Skeletal muscle tissue (tissue), 4 donors: ENCODE data around the gene NDUFB4. TPM values are rescaled to one million over a fixed set of nuclear protein-coding genes. Genes with fewer than 3 reads are reported as not detected.

Experiments used
- H3K27ac ChIP-seq: one replicate; pipeline ENCODE4 v1.7.0; 2013; ENCODE audit warnings: mild to moderate bottlenecking, low read depth, low read length, inconsistent platforms
- H3K27me3 ChIP-seq, 3 donors: one replicate each; pipeline ENCODE4 v1.7.0; 2013; ENCODE audit warnings: low read length in 3 of 3; ENCODE audit not compliant: control insufficient read depth in 3 of 3, insufficient read depth in 3 of 3
- H3K36me3 ChIP-seq, 3 donors: one replicate each; pipeline ENCODE4 v1.7.0; 2013; ENCODE audit warnings: low read length in 3 of 3; ENCODE audit not compliant: control insufficient read depth in 3 of 3, insufficient read depth in 3 of 3
- H3K4me1 ChIP-seq, 3 donors: one replicate each; pipeline ENCODE4 v1.7.0; 2013; ENCODE audit warnings: low read length in 3 of 3, mild to moderate bottlenecking in 3 of 3; ENCODE audit not compliant: control insufficient read depth in 3 of 3, insufficient read depth in 3 of 3
- H3K4me3 ChIP-seq, 3 donors: one replicate each; pipeline ENCODE4 v1.7.0; 2013; ENCODE audit warnings: low read length in 3 of 3
- H3K9ac ChIP-seq, 3 donors: one replicate each; pipeline ENCODE4 v1.7.0; 2013; ENCODE audit warnings: low read length in 3 of 3, mild to moderate bottlenecking in 3 of 3, moderate library complexity in 2 of 3, low read depth in 1 of 3
- H3K9me3 ChIP-seq, 3 donors: one replicate each; pipeline ENCODE4 v1.7.0; 2013; ENCODE audit warnings: low read length in 3 of 3; ENCODE audit not compliant: control insufficient read depth in 3 of 3
- total RNA-seq: library from RNA; depleted of rRNA; stranded (reverse); fragments of >200 nt; gene quantifications from one replicate; pipeline ENCODE4 v1.2.3, GENCODE V29; 2014
- donor health status: Osteomylitis.

The NDUFB4 gene
- total RNA-seq, 1 donor from 2014 or later: 52.7 TPM

DNA sequence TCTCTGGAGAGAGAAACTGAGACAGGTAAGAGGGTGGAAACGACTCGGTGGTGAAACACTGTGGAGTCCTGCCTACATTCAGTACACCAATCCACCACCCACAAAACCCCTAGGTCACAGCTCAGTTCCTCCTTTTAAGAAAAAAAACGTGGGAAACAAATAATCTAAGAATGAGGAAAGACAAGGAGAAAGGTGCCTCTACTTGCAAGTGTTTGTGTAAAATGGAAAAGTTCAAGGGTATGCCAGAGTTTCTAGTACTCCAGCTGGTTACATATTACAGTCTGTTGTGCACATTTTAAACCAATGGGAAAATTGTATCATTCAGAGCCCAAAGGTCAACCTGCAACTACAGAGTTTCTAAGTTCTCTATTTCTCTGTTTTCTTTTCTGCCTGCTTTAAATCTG lies 53.7 kb downstream of the NDUFB4 start:
- Histone ChIP-seq H3K9ac (no peak overlapping the region), H3K36me3 (no peaks in the 10 kb centered on the region), H3K27me3 (no peaks in the 10 kb centered on the region), H3K27ac (no peak overlapping the region), H3K9me3 (no peaks in the 10 kb centered on the region), H3K4me3 (no peak overlapping the region), H3K4me1 (no peaks in the 10 kb centered on the region)

DNA sequence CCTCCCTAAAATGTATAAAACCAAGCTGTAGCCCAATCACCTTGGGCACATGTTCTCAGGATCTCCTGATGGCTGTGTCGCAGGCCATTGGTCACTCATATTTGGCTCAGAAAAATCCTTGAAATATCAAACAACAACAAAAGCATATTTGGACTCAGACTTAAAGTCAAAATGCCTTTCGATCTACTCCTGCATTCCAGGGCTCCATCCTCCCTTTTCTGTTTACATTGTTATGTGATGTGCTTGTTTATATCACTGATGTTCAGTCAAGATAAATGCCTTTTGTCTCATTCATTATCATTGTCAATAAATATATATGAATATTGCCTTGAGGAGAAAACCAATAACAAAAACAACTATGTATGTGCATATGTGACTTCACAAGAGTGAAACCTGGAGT lies 54.2 kb downstream of the NDUFB4 start:
- Histone ChIP-seq H3K36me3 (no peaks in the 10 kb centered on the region), H3K27me3 (no peaks in the 10 kb centered on the region), H3K9me3 (no peaks in the 10 kb centered on the region), H3K4me1 (no peaks in the 10 kb centered on the region), H3K4me3 (no peak overlapping the region), H3K9ac (no peak overlapping the region), H3K27ac (no peak overlapping the region)

Other genes with a start within 250 kb of the NDUFB4 start
- gene LRRC58, start 247.0 kb upstream of the NDUFB4 start, total RNA-seq: 14.1 TPM
- gene FSTL1, start 145.3 kb upstream of the NDUFB4 start, total RNA-seq: 377 TPM
- not detected for gene HGD, start 85.9 kb downstream of the NDUFB4 start, total RNA-seq
- gene RABL3, start 146.2 kb downstream of the NDUFB4 start, total RNA-seq: 5.7 TPM
- gene GTF2E1, start 146.4 kb downstream of the NDUFB4 start, total RNA-seq: 22.4 TPM